NCI-H226 (cell line): ENCODE data around the gene COMMD4.
"Not testable (repeated sequence)": the region's sequence is repeated elsewhere in the genome, so short reads cannot be mapped to it uniquely, and the experiment has no call there.

Experiments
- DNase-seq: peaks from one replicate; pipeline ENCODE4 v3.0.0-alpha.2; 2015

The COMMD4 gene

GRCh38 chr15:75333654-75334419 lies 2.0 kb upstream of the COMMD4 start:
- not testable (repeated sequence) for DNase-seq

DNA sequence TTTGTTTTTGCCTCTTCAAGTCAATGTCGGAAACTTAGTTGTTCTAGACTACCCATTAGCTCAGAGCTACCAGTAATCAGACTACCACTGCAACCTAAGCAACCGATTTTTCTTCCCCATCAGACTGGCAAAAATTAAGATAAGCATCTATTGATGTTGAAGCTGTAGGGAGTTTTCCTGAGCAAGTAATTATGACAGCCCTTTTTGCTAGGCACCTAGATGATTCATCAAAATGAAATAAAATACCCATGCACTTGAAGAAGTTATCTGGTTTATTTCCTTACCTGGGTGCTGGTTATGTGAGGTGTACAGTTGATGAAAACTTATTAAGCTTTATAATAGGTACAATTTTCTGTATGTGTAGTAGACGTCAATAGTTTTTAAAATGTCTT lies 554 bp upstream of the COMMD4 start:
- no peak for DNase-seq

DNA sequence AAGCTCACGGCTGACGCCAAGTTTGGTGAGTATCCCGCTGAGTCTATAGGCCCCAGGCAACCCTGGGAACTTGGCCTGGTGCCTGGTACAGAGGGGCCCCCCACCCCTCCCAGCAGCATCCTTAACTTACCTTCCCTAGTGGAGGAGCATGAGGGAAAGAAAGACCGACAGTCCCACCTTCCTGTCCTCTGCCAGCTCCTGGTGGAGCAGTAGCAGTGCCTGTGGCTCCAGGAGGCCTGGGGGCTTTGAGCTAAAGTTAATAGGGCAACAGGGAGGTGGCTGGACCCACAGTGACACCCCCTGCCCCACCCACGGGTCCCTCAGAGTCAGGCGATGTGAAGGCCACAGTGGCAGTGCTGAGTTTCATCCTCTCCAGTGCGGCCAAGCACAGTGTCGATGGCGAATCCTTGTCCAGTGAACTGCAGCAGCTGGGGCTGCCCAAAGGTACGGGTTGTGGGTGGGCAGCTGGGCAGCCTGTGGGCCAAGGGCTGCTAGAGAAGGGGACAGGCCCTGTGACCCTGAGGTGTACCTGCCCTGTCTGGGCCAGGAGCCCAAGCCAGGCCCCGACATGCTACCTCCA lies 2.9 kb downstream of the COMMD4 start:
- DNase-seq: no peak

DNA sequence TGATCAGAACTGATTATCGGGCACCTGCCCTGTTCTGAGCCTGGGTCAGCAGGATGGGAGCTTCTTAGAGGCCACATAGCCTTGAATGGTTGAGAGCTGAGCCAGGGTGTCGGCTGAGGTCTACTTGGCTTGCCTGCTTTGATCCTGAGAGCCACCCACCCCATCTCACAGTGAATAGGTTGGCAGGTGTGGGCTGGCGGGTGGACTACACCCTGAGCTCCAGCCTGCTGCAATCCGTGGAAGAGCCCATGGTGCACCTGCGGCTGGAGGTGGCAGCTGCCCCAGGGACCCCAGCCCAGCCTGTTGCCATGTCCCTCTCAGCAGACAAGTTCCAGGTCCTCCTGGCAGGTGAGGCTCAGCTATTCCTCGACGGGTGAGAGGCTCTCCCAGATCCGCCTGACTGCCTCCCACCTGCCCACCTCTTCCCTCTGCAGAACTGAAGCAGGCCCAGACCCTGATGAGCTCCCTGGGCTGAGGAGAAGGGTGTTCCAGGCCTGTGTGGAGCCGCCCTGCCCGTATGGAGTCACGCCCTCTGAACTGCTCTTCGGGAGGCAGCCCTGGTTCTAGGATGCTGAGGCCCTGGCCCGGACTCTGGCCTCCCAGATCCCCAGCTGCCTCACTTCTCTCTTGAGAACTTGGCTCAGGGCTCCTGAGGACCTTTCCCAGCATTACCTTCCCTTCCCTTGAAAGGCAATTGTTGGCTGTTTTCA lies 3.8 kb downstream of the COMMD4 start:
- DNase-seq: no peak

GRCh38 chr15:75342221-75342620 lies 6.4 kb downstream of the COMMD4 start:
- no peak for DNase-seq

GRCh38 chr15:75343953-75344352 lies 8.1 kb downstream of the COMMD4 start:
- not testable (repeated sequence) for DNase-seq

- no peak for DNase-seq
Observed at GRCh38 chr15:75346796-75347221, 10.9 kb downstream of the COMMD4 start, which contains the start of gene NEIL1. Gene NEIL1, plus strand, starts transcription at chr15:75347039. Its CDS starts 1,867 bp downstream, at chr15:75348906.

DNA sequence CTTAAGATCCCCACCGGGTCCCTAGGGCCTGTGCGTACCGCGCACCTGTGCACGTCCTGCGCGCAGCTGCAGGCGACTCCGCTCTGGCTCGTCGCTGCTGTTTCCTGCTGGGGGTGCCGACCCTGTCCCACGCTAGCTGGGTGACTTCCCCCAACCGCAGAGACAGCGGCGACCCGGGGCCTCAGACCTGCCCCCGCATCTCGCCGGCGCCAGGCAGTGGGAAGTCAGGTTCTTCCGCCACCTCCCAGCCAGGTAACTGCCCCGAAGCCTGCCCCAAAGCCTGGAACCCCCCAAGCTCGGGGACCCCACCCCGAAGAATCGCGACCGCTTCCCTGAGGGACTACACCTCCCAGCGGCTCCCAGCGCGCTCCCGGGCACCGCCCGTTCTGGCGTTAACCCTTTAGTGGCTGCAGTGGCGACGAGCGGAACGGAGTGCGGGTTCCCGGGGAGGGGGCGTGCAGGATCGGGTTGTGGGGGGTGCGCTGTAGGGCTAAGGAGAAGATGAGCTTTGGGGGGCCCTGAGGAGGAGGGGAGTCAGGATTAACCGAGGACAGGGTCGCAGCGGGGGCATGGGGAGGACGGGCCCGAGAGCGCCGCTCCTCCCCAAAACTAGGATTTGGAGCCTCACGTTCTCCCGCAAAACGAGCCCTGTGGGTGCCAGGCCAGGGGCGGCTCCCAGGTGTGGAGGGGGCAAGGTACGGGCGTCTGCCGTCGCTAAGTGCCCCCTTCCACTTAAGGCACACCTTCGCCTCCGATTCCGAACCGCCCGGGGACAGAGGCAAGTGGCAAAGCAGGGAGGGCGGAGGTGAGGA lies 11.6 kb downstream of the COMMD4 start:
- DNase-seq: no peak

DNA sequence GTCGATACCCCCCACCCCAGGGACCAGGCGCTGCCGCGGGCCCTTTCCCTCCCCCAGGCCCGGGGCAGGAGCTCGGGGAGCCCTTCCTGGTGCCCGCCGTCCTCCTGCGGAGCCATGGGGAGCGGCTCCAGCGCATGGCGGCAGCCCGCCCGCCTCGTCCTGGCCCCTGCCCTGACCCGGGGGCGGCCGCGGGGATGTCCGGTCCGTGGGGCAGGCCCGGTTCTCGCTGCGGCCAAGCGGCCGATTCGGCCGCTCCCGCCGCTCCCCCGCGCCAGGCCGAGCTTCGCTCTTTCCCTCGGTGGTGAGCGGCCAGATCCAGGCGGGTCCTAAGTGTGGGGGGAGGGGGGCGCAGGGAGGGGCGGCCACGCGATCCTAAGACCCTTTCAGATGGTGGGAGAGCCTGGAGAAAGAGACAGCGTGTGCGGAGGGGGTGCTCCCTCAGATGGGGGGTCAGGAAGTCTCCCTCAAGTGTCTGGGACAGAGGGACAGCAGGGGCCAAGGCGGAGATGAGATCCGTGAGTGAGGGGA lies 12.2 kb downstream of the COMMD4 start:
- DNase-seq: no peak

- no peak for DNase-seq
Observed at GRCh38 chr15:75348562-75349350, 12.9 kb downstream of the COMMD4 start.

GRCh38 chr15:75349351-75349669 lies 13.4 kb downstream of the COMMD4 start:
- not testable (repeated sequence) for DNase-seq

GRCh38 chr15:75349851-75350588 lies 14.2 kb downstream of the COMMD4 start:
- no peak for DNase-seq

GRCh38 chr15:75350601-75351361 lies 14.9 kb downstream of the COMMD4 start:
- DNase-seq: no peak

DNA sequence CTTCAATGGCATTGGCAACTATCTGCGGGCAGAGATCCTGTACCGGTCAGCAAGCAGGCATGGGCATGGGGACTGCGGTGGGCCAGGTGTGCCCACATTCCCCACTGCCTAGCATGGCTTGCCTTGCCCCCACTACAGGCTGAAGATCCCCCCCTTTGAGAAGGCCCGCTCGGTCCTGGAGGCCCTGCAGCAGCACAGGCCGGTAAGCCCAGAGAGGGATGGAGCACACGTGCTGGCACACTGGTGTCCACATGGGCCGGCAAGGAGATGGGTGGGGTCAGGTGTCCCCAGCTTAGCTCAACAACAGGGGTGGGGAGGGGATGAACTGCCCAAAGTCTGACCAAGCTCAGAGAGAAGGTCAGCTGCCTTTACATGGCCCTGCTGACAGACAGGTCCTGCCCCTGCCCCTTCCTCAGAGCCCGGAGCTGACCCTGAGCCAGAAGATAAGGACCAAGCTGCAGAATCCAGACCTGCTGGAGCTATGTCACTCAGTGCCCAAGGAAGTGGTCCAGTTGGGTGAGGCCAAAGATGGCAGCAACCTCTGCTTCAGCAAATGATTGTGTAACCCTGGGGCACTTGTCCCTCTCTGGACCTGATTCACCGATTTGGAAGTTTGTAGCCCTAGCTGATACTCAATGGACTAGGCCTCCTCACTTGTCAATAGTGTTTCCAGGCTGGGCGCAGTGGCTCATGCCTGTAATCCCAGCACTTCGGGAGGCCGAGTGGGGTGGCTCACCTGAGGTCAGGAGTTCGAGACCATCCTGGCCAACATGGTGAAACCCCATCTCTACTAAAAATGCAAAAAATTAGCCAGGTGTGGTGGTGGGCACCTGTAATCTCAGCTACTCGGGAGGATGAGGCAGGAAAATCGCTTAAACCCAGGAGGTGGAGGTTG lies 16.6 kb downstream of the COMMD4 start:
- DNase-seq: no peak

GRCh38 chr15:75353604-75354003 lies 17.7 kb downstream of the COMMD4 start:
- no peak for DNase-seq

DNA sequence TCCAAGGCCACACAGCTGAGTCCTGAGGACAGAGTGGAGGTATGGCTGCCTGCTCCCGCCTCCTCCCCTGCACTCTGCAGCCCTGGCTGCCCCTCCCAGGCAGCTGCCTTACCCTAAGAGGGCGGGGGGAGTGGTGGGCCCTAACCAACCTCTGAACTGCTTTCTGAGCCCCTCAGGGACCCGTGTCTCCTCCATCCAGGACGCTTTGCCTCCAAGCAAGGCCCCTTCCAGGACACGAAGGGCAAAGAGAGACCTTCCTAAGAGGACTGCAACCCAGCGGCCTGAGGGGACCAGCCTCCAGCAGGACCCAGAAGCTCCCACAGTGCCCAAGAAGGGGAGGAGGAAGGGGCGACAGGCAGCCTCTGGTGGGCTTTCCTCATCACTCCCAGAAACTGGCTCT lies 18.6 kb downstream of the COMMD4 start:
- no peak for DNase-seq

DNA sequence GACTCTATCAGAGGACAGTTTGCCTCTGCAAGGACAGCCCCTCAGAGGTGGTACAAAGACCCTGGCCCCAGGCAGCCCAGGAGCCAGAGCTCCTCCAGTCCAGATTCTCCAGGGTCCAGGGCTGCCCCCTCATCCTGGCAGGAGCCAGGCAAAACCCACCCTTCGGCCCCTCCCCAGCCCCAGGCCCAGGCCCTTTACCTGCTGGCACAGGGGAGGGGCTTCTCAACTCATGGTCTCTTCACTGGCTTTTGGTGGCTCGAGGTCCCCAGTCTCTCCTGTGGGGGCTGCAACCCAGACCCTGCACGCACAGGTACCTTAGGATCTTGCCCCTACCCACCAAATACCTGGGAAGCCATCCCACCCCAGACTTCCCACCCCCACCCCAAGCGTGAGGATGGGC lies 19.5 kb downstream of the COMMD4 start:
- no peak for DNase-seq

- DNase-seq: no peak
Observed at GRCh38 chr15:75356006-75356405, 20.1 kb downstream of the COMMD4 start.

DNA sequence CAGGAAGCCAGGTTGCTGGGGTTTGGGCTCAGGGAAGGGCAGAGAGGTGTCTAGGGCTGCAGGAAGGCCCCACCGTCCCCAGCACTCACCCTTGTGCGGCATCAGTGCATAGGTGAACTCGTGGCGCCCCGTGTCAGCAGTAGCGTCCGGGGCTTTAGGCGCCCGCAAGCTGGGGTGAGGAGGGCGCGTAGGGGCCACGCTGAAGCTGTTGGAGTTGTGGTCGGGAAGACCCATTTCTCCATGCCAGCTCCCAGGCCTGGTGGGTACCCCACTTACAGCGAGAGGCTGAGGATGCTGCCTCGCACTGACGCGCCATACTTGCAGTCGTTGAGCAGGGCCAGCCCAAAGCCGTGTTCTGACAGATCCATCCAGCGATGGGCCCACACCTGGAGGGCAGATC lies 20.7 kb downstream of the COMMD4 start:
- no peak for DNase-seq
